Adrenal gland (tissue), 12 donors: ENCODE measurements around the gene MAST2. TPM values are rescaled to one million over a fixed set of nuclear protein-coding genes. Genes with fewer than 3 reads are reported as not detected.

Experiments used
- DNase-seq, 7 donors: peaks; one replicate each; pipeline ENCODE4 v3.0.0-alpha.2; 2019 to 2020
- H3K27ac ChIP-seq, 5 donors: fragments of 200-600 bp; sonication (generic) in 4 of 5; 1 replicate in 3 of 5; 2 replicates in 2 of 5; pipeline versions ENCODE4 v1.5.1 to v1.8.0; 2016 to 2020; ENCODE audit warnings: mild to moderate bottlenecking in 1 of 5
- H3K27me3 ChIP-seq: fragments of 200-600 bp; 2 replicates; pipeline ENCODE4 v1.8.0; 2021
- H3K36me3 ChIP-seq, 2 donors: fragments of 200-600 bp; replicated peaks in 1 of 2; 1 replicate in 1 of 2; 2 replicates in 1 of 2; pipeline versions ENCODE4 v1.5.1 to v1.8.0; 2018 to 2022
- H3K4me1 ChIP-seq, 2 donors: fragments of 200-600 bp; replicated peaks in 1 of 2; 1 replicate in 1 of 2; 2 replicates in 1 of 2; pipeline versions ENCODE4 v1.5.1 to v1.8.0; 2018 to 2021
- H3K4me3 ChIP-seq, 4 donors: fragments of 200-600 bp; sonication (generic) in 3 of 4; one replicate each; pipeline ENCODE4 v1.5.1; 2016 to 2018
- H3K9me3 ChIP-seq, 3 donors: fragments of 200-600 bp; sonication (generic) in 1 of 3; replicated peaks in 1 of 3; 1 replicate in 2 of 3; 2 replicates in 1 of 3; pipeline versions ENCODE4 v1.5.1 to v1.8.0; 2016 to 2021
- POLR2A ChIP-seq, 2 donors: fragments of 450-650 bp; IDR thresholded peaks; one replicate each; pipeline ENCODE4 v1.6.1; 2017; ENCODE audit warnings: antibody characterized with exemption in 2 of 2, mild to moderate bottlenecking in 2 of 2, moderate library complexity in 1 of 2
- WGBS, 4 donors: extraction: QIAGEN DNeasy Blood & Tissue Kit in 2 of 4; methylation state at CpG; one replicate each; pipeline versions ENCODE4 v1.1.5 to v1.1.7; 2013 to 2017; 5-methylcytosine and 5-hydroxymethylcytosine counted together
- intact Hi-C, 2 donors: fragments of 100-400 bp; cut with DNase I; formaldehyde crosslinking; loops; one replicate each; pipeline versions ENCODE4 v1.14.1 to v1.15.0; 2022 to 2023
- polyA plus RNA-seq, 3 donors: library from polyadenylated mRNA; stranded (reverse); fragments of 200-250 nt in 2 of 3; fragments of 350-450 nt in 1 of 3; fragmentation: Illumina TruSeq in 1 of 3; extraction: RNeasy Lipid Tissue Mini Kit (QIAGEN cat#74804) in 1 of 3; gene quantifications; one replicate each; pipeline ENCODE4 v1.2.3, GENCODE V29; 2013 to 2014
- total RNA-seq, 9 donors: library from RNA; depleted of rRNA in 4 of 9; stranded (reverse); fragments of >200 nt in 4 of 9; fragments of 120-200 nt in 1 of 9; fragmentation: NEBNext Ultra II Directional in 1 of 9; extraction: Animal tissue kit (Norgen Biotek cat#: 25700) in 1 of 9; gene quantifications; one replicate each; pipeline versions ENCODE4 v1.1.0 to v1.2.4, GENCODE V29; 2013 to 2023
- TF ChIP-seq, protein P1 (sequence below), 6 experiments: fragments of 450-650 bp in 4 of 6; fragments of 200-600 bp in 2 of 6; sonication (generic) in 1 of 6; IDR thresholded peaks; 1 replicate in 5 of 6; 2 replicates in 1 of 6; pipeline versions ENCODE4 v1.5.1 to v1.8.0; 2016 to 2021; ENCODE audit warnings: antibody characterized with exemption in 6 of 6, mild to moderate bottlenecking in 2 of 6, moderate library complexity in 1 of 6
- donor health status: healthy with polysubstance abuse.
- donor health status: Bipolar disorder and iron deficiency.
- donor health status: DM: yes; HTN: yes; CAD: no.
- donor health status: DM: no; HTN: no; CAD: no.
- donor health status: DM: no; HTN: no; CAD: no.
- donor health status: DM: yes; HTN: yes; CAD: no.

MAST2 gene
- total and polyA plus RNA-seq, 12 donors: 18.1 to 38.5 (median 23.5) TPM

DNA sequence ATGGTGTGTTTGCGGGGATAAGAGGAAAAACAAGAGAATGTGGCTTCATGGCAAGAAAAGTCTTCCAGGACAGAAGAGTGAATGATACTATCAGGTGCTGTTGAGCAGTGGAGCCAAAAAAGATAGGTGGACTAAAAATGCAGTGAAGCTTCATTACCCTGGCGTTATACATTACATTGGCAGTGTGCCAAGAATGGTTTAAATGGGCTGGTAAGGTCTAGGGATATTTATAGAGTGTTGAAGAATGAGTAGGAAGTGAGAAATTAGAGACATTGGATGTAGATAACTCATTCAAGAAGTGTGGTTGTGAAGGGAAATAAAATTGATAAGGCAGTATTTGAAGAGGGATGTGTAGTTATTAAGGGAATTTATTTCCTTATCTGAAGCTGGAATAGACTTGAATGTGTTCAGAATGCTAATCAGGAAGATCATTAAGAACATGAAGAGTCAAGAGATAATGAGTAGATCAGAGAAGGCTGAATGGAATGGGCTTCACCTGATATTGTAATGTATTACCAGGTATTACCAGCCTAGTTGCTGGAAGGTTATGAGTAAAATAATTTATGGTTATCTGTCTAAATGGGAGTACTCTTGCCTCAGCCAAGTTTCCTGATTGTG is 72.7 kb downstream of the MAST2 start:
- Histone ChIP-seq H3K4me1 (no peaks in the 10 kb centered on the region), H3K36me3 (no peaks in the 10 kb centered on the region), H3K27ac (no peak overlapping the region), H3K4me3 (no peak overlapping the region), H3K27me3 (no peaks in the 10 kb centered on the region), H3K9me3 (no peaks in the 10 kb centered on the region)
- no peak for TF ChIP-seq POLR2A (IDR thresholded peaks at IDR 0.05)
- TF ChIP-seq, protein P1, sequence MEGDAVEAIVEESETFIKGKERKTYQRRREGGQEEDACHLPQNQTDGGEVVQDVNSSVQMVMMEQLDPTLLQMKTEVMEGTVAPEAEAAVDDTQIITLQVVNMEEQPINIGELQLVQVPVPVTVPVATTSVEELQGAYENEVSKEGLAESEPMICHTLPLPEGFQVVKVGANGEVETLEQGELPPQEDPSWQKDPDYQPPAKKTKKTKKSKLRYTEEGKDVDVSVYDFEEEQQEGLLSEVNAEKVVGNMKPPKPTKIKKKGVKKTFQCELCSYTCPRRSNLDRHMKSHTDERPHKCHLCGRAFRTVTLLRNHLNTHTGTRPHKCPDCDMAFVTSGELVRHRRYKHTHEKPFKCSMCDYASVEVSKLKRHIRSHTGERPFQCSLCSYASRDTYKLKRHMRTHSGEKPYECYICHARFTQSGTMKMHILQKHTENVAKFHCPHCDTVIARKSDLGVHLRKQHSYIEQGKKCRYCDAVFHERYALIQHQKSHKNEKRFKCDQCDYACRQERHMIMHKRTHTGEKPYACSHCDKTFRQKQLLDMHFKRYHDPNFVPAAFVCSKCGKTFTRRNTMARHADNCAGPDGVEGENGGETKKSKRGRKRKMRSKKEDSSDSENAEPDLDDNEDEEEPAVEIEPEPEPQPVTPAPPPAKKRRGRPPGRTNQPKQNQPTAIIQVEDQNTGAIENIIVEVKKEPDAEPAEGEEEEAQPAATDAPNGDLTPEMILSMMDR (IDR thresholded peaks at IDR 0.05): no peak
- no peak for DNase-seq
- intact Hi-C loops: no loop called here
- WGBS, 4 donors: 64 to 74% (median 68%) methylated on average over 2 of the region's 2 CpGs

- no peaks in the 10 kb centered on the region for H3K36me3 ChIP-seq
- intact Hi-C loops: no loop called here
- no peaks in the 10 kb centered on the region for H3K27me3 ChIP-seq
- 84 to 91% (median 88%) methylated on average over 4 of the region's 4 CpGs for WGBS, 4 donors
- H3K9me3 ChIP-seq: no peaks in the 10 kb centered on the region
- DNase-seq: no peak
- no peak overlapping the region for H3K4me3 ChIP-seq
- H3K4me1 ChIP-seq: no peaks in the 10 kb centered on the region
- H3K27ac ChIP-seq: no peak overlapping the region
- TF ChIP-seq, protein P1 (IDR thresholded peaks at IDR 0.05): no peak
- TF ChIP-seq POLR2A (IDR thresholded peaks at IDR 0.05): no peak
These were observed 73.9 kb downstream of the MAST2 start for GRCh38 chr1:45877264-45877663.

DNA sequence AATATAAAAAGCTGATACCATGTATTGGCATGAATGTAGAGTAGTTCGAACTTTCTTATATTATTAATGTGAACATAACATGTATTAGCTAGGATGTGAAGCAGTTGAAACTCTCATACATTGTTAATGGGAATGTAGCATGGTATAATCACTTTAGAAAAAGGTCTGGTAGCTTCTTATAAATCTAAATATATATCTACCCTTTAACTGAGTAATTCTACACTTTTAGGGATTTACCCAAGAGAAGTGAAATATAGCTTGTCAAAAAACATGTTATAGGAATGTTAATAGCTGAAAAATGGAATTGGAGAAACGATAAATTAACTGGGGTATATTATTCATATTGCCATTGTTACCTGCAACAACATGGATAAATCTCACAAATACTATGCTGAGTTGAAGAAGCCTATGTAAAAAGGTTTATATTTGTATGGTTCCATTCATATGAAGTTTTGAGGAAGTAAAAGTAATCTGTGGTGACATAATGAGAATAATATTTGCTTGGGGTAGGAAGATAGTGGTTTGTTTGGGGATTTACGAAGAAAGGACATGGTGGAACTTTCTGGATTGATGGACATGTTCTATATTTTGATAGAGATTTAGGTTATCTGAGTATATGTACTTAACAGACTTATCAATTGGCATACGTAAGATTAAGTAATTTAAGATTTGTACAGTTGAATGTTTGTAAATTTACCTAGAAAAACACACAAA is 76.6 kb downstream of the MAST2 start:
- intact Hi-C loops: no loop called here
- 83 to 94% (median 91%) methylated on average over 4 of the region's 4 CpGs for WGBS, 4 donors
- H3K9me3 ChIP-seq: no peaks in the 10 kb centered on the region
- no peaks in the 10 kb centered on the region for H3K27me3 ChIP-seq
- H3K4me1 ChIP-seq: no peaks in the 10 kb centered on the region
- no peak for DNase-seq
- H3K4me3 ChIP-seq: no peak overlapping the region
- TF ChIP-seq, protein P1 (IDR thresholded peaks at IDR 0.05): no peak
- no peak for TF ChIP-seq POLR2A (IDR thresholded peaks at IDR 0.05)
- H3K36me3 ChIP-seq: no peaks in the 10 kb centered on the region
- H3K27ac ChIP-seq: no peak overlapping the region

DNA sequence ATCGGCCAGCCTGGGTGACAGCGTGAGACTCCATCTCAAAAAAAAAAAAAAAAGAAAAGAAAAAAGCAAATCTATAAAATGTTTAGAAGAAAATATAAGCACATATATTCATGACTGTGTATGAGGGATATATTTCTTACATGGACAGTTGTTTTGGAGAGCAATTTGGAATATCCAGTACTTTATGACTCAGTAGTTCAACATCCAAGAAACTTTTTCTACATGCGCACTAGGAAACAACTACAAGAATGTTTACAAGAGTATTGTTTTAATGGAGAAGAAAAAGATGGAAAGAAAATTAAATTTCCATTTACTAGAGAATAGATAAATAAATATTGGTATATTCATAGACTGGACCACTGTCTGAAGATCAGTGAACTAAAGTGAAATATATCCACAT is 77.5 kb downstream of the MAST2 start:
- intact Hi-C loops: no loop called here
- TF ChIP-seq POLR2A (IDR thresholded peaks at IDR 0.05): no peak
- TF ChIP-seq, protein P1 (IDR thresholded peaks at IDR 0.05): no peak
- no peak for DNase-seq
- no peaks in the 10 kb centered on the region for H3K36me3 ChIP-seq
- WGBS, 4 donors: 92 to 96% (median 95%) methylated on average over 3 of the region's 3 CpGs
- no peaks in the 10 kb centered on the region for H3K9me3 ChIP-seq
- H3K27me3 ChIP-seq: no peaks in the 10 kb centered on the region
- no peak overlapping the region for H3K27ac ChIP-seq
- no peak overlapping the region for H3K4me3 ChIP-seq
- H3K4me1 ChIP-seq: no peaks in the 10 kb centered on the region
